GM20000 (cell line): Measurements from ENCODE around the gene TMEM130.

Source experiments
- DNase-seq: peaks from one replicate; pipeline ENCODE4 v3.0.0; 2012; ENCODE audit warnings: low spot score
- TF ChIP-seq, protein P1 (sequence below): IDR thresholded peaks from 2 replicates; pipeline ENCODE4 v1.5.1; 2012; ENCODE audit warnings: mild to moderate bottlenecking, control low read depth; ENCODE audit errors: extremely low read depth, missing control alignments

Gene TMEM130

DNA sequence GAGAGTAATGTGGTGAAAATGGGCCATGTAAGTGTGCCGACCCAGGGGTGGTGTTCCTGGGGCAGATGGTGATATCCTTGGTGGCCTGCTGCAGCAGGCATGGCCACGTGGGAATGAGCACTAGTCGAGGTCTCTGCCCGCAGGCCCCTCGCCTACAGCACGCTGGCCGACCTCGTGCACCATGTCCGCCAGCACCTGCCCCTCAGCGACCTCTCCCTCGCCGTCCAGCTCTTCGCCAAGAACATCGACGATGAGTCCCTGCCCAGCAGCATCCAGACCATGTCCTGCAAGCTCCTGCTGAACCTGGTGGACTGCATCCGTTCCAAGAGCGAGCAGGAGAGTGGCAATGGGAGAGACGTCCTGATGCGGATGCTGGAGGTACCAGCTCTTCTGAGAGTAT lies 38.8 kb upstream of the TMEM130 start:
- DNase-seq = no peak
- TF ChIP-seq, protein P1, sequence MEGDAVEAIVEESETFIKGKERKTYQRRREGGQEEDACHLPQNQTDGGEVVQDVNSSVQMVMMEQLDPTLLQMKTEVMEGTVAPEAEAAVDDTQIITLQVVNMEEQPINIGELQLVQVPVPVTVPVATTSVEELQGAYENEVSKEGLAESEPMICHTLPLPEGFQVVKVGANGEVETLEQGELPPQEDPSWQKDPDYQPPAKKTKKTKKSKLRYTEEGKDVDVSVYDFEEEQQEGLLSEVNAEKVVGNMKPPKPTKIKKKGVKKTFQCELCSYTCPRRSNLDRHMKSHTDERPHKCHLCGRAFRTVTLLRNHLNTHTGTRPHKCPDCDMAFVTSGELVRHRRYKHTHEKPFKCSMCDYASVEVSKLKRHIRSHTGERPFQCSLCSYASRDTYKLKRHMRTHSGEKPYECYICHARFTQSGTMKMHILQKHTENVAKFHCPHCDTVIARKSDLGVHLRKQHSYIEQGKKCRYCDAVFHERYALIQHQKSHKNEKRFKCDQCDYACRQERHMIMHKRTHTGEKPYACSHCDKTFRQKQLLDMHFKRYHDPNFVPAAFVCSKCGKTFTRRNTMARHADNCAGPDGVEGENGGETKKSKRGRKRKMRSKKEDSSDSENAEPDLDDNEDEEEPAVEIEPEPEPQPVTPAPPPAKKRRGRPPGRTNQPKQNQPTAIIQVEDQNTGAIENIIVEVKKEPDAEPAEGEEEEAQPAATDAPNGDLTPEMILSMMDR = no peak

DNA sequence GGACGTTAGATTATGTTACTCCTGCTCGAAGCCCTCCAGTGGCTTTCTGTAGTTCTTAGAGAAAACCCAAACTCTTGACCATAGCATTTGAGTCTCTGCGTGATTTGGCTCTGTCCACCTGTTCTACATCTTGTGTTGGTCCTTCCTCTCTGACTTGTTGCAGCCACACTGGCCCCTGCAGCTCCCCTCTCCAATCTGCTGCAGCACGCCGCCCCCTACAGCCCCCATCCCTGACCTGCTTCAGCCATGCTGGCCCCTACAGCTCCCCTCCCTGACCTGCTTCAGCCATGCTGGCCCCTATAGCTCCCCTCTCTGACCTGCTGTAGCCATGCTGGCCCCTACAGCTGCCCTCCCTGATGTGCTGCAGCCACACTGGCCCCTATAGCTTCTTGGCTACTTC lies 37.8 kb upstream of the TMEM130 start:
- TF ChIP-seq, protein P1 = no peak
- DNase-seq = no peak

- TF ChIP-seq, protein P1 = no peak
- DNase-seq = no peak
These were observed 33.4 kb upstream of the TMEM130 start for GRCh38 chr7:98903246-98903645.

DNA sequence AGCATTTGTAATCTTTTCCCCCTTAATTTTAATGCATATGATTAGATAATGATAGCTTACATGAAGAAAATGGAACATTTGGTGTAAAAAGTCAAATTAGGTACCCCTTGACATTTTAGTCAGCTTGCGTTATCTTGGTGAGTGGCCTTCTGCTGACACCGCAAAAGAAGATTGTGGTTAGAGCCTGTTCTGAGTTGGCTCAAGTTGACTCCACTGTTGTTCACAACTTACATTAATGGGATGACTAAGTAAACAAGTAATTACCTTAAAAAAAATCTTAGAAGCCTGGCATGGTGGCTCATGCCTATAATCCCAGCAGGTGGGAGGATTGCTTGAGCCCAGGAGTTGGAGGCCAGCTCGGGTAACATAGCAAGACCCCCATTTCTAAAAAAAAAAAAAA lies 32.7 kb upstream of the TMEM130 start:
- DNase-seq = no peak
- TF ChIP-seq, protein P1 = no peak

DNA sequence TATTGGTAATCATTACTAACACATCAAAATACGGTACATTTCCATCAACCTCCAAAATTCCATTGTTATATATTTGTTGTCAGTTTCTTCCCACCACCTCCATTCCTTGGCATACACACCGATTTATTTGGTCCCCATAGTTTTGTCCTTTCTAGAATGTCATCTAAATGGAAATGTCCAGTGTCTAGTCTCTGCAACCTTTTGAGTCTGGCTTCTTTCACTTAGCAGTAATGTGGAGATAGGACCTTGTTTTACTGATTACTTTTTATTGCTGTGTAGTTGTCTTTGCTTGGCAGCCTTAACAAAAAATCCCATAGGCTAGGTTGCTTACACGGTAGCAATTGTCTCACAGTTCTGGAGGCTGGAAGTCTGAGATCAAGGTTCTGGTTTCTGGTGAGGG lies 31.0 kb upstream of the TMEM130 start:
- DNase-seq = no peak
- TF ChIP-seq, protein P1 = no peak

GRCh38 chr7:98899816-98900215 lies 30.0 kb upstream of the TMEM130 start:
- DNase-seq = no peak
- TF ChIP-seq, protein P1 = no peak

DNA sequence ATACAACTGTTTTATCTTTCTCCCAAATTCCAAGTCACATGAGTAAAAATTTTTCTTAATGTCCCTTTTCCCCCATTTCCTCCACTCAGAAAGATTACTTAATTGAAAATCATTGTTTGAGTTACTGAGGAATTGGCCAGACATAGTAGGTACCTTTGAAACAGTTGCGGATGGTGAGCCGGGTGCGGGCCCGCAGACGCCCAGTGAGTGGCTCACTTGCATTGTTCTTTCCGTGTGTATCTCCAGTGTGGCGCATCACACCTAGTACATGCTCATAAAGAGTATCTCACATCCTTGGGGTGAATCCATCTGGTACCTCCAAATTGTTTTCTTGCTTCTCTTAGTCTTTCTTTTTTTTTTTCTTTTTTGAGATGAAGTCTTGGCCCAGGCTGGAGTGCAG lies 22.8 kb upstream of the TMEM130 start:
- TF ChIP-seq, protein P1 = no peak

More for the DNA sequence above, 22.8 kb upstream of the TMEM130 start:
- DNase-seq = no peak
